NCI-H187 treated with DMSO at 0.1 percent for 48 hours (cell line): ENCODE results near the gene NRXN3.

Experiments
- DNase-seq: peaks from one replicate; lab custom pipeline; 2025; lab: John Stamatoyannopoulos, UW

The NRXN3 gene

GRCh38 chr14:79354336-79354735 is 1184.2 kb downstream of the NRXN3 start:
- DNase-seq: no peak

DNA sequence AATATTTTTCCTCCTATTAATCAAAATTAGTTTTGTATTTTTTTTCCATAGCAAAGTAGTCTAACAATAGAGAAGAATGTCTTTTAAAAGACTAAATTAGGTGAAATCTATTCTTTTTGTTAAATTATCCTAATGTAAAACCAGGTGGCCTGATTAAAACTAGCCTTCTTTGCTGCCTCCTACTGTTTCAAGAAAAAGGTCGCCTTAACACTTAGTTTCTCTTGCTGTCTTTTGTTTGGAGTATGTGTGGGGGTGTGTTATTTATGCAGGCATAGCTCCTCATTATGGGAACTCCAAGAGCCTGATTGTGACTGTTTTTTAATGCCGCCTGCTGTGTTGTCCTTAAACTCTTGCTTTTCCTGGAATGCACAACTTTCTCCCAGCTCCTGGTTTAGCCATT is 1185.9 kb downstream of the NRXN3 start:
- no peak for DNase-seq

DNA sequence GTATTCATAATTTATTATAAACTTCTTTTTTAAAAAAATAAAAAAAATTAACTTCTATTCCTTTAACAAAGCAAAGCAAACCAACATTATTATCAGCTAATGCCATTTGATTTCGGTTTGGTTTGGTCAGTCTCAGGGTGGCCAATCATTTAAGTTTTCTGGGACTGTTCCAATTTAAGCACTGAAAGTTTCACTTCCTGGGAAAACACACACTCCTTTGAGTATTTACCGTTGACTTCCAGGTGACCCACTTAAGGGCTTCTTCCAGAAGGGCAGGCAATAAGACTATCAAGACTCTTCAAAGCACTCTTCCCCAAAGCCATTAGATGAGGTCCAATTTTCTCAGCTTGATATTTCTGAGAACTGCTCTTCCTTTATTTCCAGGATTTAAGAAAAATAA is 1187.1 kb downstream of the NRXN3 start:
- no peak for DNase-seq

- DNase-seq: no peak
Observed at GRCh38 chr14:79363291-79363690, 1193.1 kb downstream of the NRXN3 start.

- no peak for DNase-seq
Observed at GRCh38 chr14:79369359-79370332, 1199.5 kb downstream of the NRXN3 start.

DNA sequence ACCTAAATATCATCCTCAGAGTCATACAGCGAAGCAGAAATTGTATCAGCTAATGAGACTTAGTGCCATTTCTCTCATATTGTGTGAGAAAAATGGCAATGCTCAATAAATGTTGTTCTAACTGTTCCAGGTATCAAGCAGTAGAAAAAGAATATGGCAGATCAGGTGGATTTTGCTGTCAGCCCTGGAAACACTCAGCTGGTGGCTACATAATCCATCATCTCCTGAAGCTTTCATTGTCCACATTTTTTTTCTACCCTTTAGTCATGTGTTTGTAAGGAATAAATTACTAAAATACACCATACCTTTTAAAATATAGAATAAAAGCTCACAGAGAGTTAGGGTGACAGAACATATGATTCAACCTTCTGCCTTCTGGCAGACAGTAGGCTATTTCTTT is 1200.8 kb downstream of the NRXN3 start:
- no peak for DNase-seq

GRCh38 chr14:79373451-79373850 is 1203.3 kb downstream of the NRXN3 start:
- DNase-seq: no peak

GRCh38 chr14:79375356-79375755 is 1205.2 kb downstream of the NRXN3 start:
- DNase-seq: no peak

DNA sequence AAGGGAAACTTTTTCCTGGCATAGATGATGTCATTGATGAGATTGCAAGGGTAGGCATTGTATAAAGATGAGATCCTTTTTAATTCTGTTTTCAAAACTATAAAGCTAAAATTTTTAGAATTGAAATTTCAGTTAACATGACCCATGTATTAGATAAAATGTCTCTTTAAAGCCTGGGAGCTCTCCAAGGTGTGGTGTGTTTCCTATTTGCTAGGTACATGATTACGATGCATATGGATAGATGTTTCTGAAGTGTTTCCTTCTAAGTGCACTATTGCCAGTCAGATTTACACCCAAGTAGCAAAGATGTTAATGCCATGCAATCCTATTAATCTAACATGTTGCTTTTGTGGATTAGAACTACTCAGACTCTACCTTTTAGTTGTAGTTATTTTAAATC is 1206.4 kb downstream of the NRXN3 start:
- DNase-seq: no peak

DNA sequence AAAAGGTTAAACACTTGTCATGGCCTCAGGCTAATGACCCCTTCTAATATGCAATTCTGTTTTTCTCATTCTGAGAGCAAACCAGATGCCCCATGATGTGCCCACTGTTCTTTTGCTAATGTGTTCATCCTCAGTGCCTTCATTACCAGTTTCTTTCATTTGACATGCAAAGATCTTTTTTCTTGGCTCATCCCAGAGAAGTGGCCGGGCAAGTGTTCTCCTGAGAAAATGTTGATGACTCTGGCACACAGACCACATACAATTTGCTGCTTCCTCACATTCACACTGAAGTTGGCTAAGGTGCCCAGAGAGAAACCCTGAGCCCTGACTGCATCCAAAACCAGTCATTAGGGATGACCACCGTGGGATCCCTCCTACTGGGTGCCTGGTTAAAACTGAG is 1207.8 kb downstream of the NRXN3 start:
- DNase-seq: no peak

- DNase-seq: no peak
Observed at GRCh38 chr14:79379266-79379665, 1209.1 kb downstream of the NRXN3 start.

DNA sequence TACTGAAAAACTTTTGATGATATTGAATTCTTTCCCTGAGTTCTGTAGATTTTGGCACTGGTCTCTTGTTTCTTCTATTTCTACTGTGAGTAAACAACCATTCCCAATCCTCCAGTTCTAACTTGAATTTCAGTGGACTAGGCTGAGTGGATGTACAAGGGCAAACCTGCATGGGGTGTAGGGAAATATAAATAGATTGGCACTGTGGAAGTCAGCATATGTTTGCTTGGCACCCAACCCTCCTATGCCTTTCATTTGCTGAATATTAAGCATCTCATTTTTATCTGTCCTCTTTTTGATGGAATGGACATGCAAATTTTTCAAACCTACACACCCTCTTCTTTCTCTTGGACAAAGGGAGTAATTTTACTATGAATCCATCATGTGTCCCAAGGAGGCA is 1212.9 kb downstream of the NRXN3 start:
- DNase-seq: no peak

DNA sequence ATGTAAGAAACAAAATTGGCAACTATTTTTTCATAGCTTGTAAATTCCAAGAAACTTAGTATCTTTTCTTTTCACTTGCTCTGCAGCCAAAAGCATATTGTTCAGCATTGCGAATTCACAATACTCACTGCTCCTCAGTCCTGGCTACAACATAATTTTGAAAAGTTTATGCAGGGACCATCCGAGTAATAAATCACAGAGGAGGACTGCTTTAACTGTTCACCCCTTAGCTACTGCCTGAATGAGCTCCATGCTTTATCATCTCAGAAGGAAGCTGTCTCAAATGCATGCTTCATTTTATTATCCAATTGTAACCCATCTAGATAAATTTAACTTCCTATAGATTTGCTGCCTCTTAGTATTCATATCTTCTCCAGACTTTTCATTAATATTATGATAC is 1213.3 kb downstream of the NRXN3 start:
- DNase-seq: no peak

DNA sequence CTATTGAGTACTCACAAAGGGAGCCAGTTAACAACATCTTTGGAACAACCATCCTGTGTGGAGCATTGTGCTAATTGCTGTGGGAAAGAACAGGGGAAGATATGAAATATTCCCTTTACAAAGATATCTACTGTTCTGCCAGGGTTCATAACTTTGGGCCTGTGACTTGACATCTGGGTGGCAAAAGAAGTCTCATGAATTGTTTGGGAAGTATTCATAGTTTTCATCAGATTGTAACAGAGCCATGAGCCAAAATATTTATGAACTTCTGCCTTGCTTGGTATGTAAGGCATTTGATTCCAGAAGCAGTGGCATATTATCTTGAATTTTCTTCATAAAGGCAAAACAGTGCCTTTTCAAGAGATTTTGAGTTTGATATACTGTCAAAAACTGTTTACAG is 1224.9 kb downstream of the NRXN3 start:
- no peak for DNase-seq

DNA sequence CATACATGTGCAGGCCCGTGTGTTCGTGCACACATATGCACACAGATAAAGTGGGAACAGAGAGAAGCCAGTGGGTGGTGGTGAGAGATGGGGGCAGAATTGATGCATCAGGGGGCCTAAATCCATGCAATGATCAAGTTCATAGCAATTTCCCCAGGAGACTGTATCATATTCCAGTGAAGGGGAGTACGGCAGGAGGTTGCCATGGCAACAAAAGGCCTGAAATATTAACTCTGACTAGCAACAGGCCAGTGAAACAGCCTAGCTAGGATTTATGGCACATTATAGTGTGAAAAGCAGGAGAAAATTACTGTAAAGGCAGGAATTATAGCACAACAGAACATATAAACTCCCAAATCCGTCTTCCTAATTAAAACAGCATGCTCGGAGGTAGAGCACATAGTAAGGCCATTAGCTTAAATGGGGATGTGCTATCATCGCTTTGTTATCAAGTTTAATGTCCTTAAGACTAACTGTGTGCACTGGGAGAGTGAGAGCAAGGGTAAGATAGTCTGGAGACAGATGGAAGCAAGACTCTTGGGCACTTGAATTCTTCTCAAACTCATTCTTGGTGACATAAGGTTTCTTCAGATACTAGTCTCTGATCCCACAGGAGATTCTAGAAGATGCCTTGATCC is 1234.8 kb downstream of the NRXN3 start:
- no peak for DNase-seq

GRCh38 chr14:79405512-79405910 is 1235.3 kb downstream of the NRXN3 start:
- no peak for DNase-seq

GRCh38 chr14:79407572-79407971 is 1237.4 kb downstream of the NRXN3 start:
- DNase-seq: no peak

GRCh38 chr14:79408696-79409095 is 1238.5 kb downstream of the NRXN3 start:
- DNase-seq: no peak

DNA sequence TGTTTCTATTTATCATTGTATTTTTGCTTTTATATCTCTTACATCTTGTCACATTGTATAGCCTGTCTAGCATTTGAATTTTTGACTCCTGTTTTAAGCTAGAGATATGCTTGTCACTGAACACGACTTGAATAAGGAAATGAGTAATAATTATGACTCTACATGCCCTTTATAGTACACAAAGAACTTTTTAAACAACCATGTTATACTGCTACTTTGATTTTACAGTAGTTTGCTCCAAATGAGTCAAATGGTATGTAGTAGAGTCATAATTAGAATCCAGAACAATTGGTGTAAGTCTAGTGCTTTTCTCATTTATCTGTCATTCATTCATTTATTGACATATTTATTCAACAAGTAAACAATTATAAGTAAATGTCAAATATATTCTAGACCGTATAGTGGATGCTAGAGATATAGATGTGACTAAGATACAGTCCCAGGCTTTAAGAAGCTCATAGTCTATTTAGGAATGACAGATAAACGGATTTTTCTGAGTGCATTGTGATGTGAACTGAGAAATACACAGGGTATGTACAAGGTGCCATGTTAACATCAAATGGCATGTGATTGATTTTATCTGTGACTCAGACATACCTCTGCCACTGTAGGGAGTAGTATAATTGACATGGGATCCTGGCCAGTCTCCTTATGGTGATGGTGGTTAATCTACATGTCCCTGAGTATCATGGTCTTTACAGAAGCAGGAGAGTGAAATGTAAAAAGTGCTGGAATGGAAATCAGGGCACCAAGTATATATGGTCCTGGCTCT is 1241.4 kb downstream of the NRXN3 start:
- no peak for DNase-seq

GRCh38 chr14:79412822-79413221 is 1242.6 kb downstream of the NRXN3 start:
- no peak for DNase-seq

GRCh38 chr14:79413734-79414428 is 1243.7 kb downstream of the NRXN3 start:
- no peak for DNase-seq

- no peak for DNase-seq
Observed at GRCh38 chr14:79415726-79416125, 1245.6 kb downstream of the NRXN3 start.
